K562 (cell line): ENCODE results near the gene MSH4. TPM values are rescaled to one million over a fixed set of nuclear protein-coding genes. Genes with fewer than 3 reads are reported as not detected.
A peak's percentile ranks its signal among the peaks of the same experiment; 100 is the strongest.

Experiments used
- ARID3B ChIP-seq: fragments of 250-450 bp; sonication (Bioruptor Pico); IDR thresholded peaks from 2 replicates; pipeline ENCODE4 v1.4.0; 2020; ENCODE audit warnings: borderline replicate concordance
- CBFA2T2 ChIP-seq: fragments of 450-650 bp; conservative IDR thresholded peaks from 2 replicates; pipeline ENCODE4 v1.6.1; 2017; ENCODE audit warnings: mild to moderate bottlenecking
- CREM ChIP-seq: IDR thresholded peaks from 2 replicates; pipeline ENCODE4 v1.6.1; 2014; ENCODE audit warnings: antibody characterized with exemption, low read depth
- ETV5 ChIP-seq: sonication (generic); formaldehyde crosslinking; IDR thresholded peaks from 2 replicates; pipeline ENCODE4 v1.4.0; 2020; ENCODE audit warnings: low read depth, mild to moderate bottlenecking, missing genetic modification reagents
- FOXK2 ChIP-seq, 2 experiments: fragments of 450-650 bp; IDR thresholded peaks in 1 of 2; conservative IDR thresholded peaks in 1 of 2; 2 replicates each; pipeline ENCODE4 v1.6.1; 2016; ENCODE audit warnings: low read depth in 2 of 2, mild to moderate bottlenecking in 1 of 2
- HDAC3 ChIP-seq: fragments of 450-650 bp; IDR thresholded peaks from 2 replicates; pipeline ENCODE4 v1.6.1; 2018; ENCODE audit warnings: borderline replicate concordance, mild to moderate bottlenecking, moderate library complexity; ENCODE audit not compliant: partially characterized antibody
- JUND ChIP-seq, 2 experiments: IDR thresholded peaks; 2 replicates in 1 of 2; 3 replicates in 1 of 2; pipeline ENCODE4 v1.6.1; 2011; ENCODE audit warnings: borderline replicate concordance in 2 of 2, low read depth in 2 of 2, low read length in 2 of 2, improper control_type of control experiment in 1 of 2, missing biosample characterization in 1 of 2, missing genetic modification characterization in 1 of 2, missing genetic modification reagents in 1 of 2
- KAT7 ChIP-seq: sonication (generic); formaldehyde crosslinking; IDR thresholded peaks from 2 replicates; pipeline ENCODE4 v1.8.0; 2022; ENCODE audit warnings: missing genetic modification reagents, mild to moderate bottlenecking, borderline replicate concordance
- MAFK ChIP-seq: IDR thresholded peaks from 2 replicates; pipeline ENCODE4 v1.6.1; 2011; ENCODE audit warnings: low read length, improper control_type of control experiment
- MAX ChIP-seq: sonication (generic); formaldehyde crosslinking; IDR thresholded peaks from 2 replicates; pipeline ENCODE4 v1.9.0; 2022; ENCODE audit warnings: mild to moderate bottlenecking, missing genetic modification reagents
- MEF2A ChIP-seq: IDR thresholded peaks from 2 replicates; pipeline ENCODE4 v1.6.1; 2011; ENCODE audit warnings: low read depth, mild to moderate bottlenecking, low read length, moderate library complexity; ENCODE audit not compliant: control insufficient read depth
- NCOA6 ChIP-seq: fragments of 450-650 bp; IDR thresholded peaks from 2 replicates; pipeline ENCODE4 v1.6.1; 2017; ENCODE audit warnings: mild to moderate bottlenecking
- PHF21A ChIP-seq: fragments of 450-650 bp; IDR thresholded peaks from 2 replicates; pipeline ENCODE4 v1.6.1; 2017; ENCODE audit warnings: low read depth, borderline replicate concordance
- PREB ChIP-seq: sonication (generic); formaldehyde crosslinking; IDR thresholded peaks from 2 replicates; pipeline ENCODE4 v1.8.1; 2023; ENCODE audit warnings: mild to moderate bottlenecking, missing genetic modification reagents
- RAD51 ChIP-seq: fragments of 450-650 bp; IDR thresholded peaks from 2 replicates; pipeline ENCODE4 v1.7.1; 2016; ENCODE audit warnings: low read depth, mild to moderate bottlenecking, borderline replicate concordance
- SETDB1 ChIP-seq: IDR thresholded peaks from one replicate; pipeline ENCODE4 v1.6.1; 2012; ENCODE audit warnings: low read length, control low read depth, inconsistent platforms
- ZNF124 ChIP-seq: sonication (generic); formaldehyde crosslinking; IDR thresholded peaks from 2 replicates; pipeline ENCODE4 v1.8.1; 2022; ENCODE audit warnings: missing genetic modification reagents
- ZNF217 ChIP-seq: sonication (generic); formaldehyde crosslinking; IDR thresholded peaks from 2 replicates; pipeline ENCODE4 v1.8.0; 2022; ENCODE audit warnings: mild to moderate bottlenecking, missing genetic modification reagents
- ZNF280B ChIP-seq: fragments of 250-450 bp; sonication (Bioruptor Pico); IDR thresholded peaks from 2 replicates; pipeline ENCODE4 v1.5.1; 2021; ENCODE audit warnings: mild to moderate bottlenecking
- ZNF408 ChIP-seq: fragments of 250-450 bp; sonication (Bioruptor Pico); IDR thresholded peaks from 2 replicates; pipeline ENCODE4 v1.4.0; 2020; ENCODE audit warnings: low read depth, mild to moderate bottlenecking, moderate library complexity
- ZNF444 ChIP-seq: fragments of 250-450 bp; sonication (Bioruptor Pico); IDR thresholded peaks from 2 replicates; pipeline ENCODE4 v1.4.0; 2020; ENCODE audit warnings: mild to moderate bottlenecking, moderate library complexity
- polyA plus RNA-seq, 8 experiments: library from polyadenylated mRNA; depleted of rRNA in 4 of 8; stranded (reverse) in 5 of 8; unstranded in 3 of 8; fragments of >200 nt; fragmentation: Nextera tagmentation in 2 of 8; fragmentation: Illumina TruSeq in 1 of 8; extraction: Ambion mirVana in 2 of 8; extraction: Trizol in 1 of 8; gene quantifications; 2 replicates each; pipeline versions ENCODE4 v1.2.1 to v1.2.3, GENCODE V29; 2011 to 2014; ENCODE audit warnings: inconsistent platforms in 1 of 8, missing spikeins in 1 of 8
- total RNA-seq, 7 experiments: library from RNA; depleted of rRNA in 6 of 7; stranded (reverse); fragments of >200 nt in 6 of 7; fragmentation: Illumina TruSeq in 2 of 7; extraction: Trizol in 2 of 7; gene quantifications; 2 replicates each; pipeline versions ENCODE4 v1.2.1 to v1.2.3, GENCODE V29; 2011 to 2021; ENCODE audit warnings: low replicate concordance in 1 of 7

MSH4 gene
- total and polyA plus RNA-seq, 9 of the 15 experiments (the other 6 are each of a cell fraction or from before 2014, with no cell fraction given) = 0.04 to 0.18 (median 0.12) TPM; not detected in 4

GRCh38 chr1:75785983-75786853 lies 10.5 kb upstream of the MSH4 start, which contains the start of gene RABGGTB (continued):
- TF ChIP-seq ARID3B (CRISPR knock-in tag) (no peak), ZNF124 (CRISPR knock-in tag) (no peak), RAD51 (no peak), HDAC3 (peak; percentile 22), PHF21A (peak; percentile 89), ETV5 (no peak), MAFK (no peak), ZNF280B (CRISPR knock-in tag) (no peak), CREM (peak; percentile 70), MAX (CRISPR knock-in tag) (peak; percentile 93), KAT7 (CRISPR knock-in tag) (no peak), MEF2A (no peak), SETDB1 (no peak), ZNF408 (CRISPR knock-in tag) (no peak), CBFA2T2 (no peak), ZNF444 (no peak), JUND (IDR thresholded peaks at IDR 0.05; ENCODE audit: borderline replicate concordance, low read depth, low read length) (peak; percentile 51; the same call in 1 of the 2 replicates), JUND (tag; IDR thresholded peaks at IDR 0.05; ENCODE audit: borderline replicate concordance, low read depth, low read length) (peak; percentile 10; the same call in 1 of the 3 replicates), ZNF217 (CRISPR knock-in tag) (no peak), FOXK2 (conservative IDR thresholded peaks at IDR 0.05 in 1 of 2, IDR thresholded peaks at IDR 0.05 in 1 of 2; ENCODE audit: low read depth in 2 of 2) (0 out of 4 replicates have a peak, but pooled peaks of 1 of the 2 experiments have one; percentile 24), NCOA6 (no peak), PREB (CRISPR knock-in tag) (no peak)
